Parathyroid adenoma (tissue), 2 donors: ENCODE data around the gene MOCOS.

Experiments used
- H2AFZ ChIP-seq: fragments of 300-600 bp; sonication (generic); one replicate; pipeline ENCODE4 v1.7.0; 2017; ENCODE audit warnings: antibody characterized with exemption, mild to moderate bottlenecking
- H3K27ac ChIP-seq: fragments of 300-600 bp; sonication (generic); one replicate; pipeline ENCODE4 v1.7.0; 2017
- H3K27me3 ChIP-seq: fragments of 300-600 bp; sonication (generic); one replicate; pipeline ENCODE4 v1.7.0; 2017; ENCODE audit warnings: low read length; ENCODE audit not compliant: control insufficient read depth, insufficient read depth
- H3K36me3 ChIP-seq: fragments of 300-600 bp; sonication (generic); one replicate; pipeline ENCODE4 v1.7.0; 2017; ENCODE audit warnings: low read length; ENCODE audit not compliant: control insufficient read depth, insufficient read depth
- H3K4me1 ChIP-seq: fragments of 300-600 bp; sonication (generic); one replicate; pipeline ENCODE4 v1.7.0; 2017; ENCODE audit warnings: control low read depth
- H3K4me2 ChIP-seq: fragments of 300-600 bp; sonication (generic); one replicate; pipeline ENCODE4 v1.7.0; 2017; ENCODE audit warnings: low read length
- H3K4me3 ChIP-seq: fragments of 300-600 bp; sonication (generic); one replicate; pipeline ENCODE4 v1.7.0; 2017; ENCODE audit warnings: low read depth, low read length
- H3K79me2 ChIP-seq: fragments of 300-600 bp; sonication (generic); one replicate; pipeline ENCODE4 v1.7.0; 2017; ENCODE audit warnings: control low read depth
- H3K9ac ChIP-seq: fragments of 300-600 bp; sonication (generic); one replicate; pipeline ENCODE4 v1.7.0; 2017; ENCODE audit warnings: mild to moderate bottlenecking
- H3K9me3 ChIP-seq: fragments of 300-600 bp; sonication (generic); one replicate; pipeline ENCODE4 v1.7.0; 2017; ENCODE audit warnings: low read length; ENCODE audit not compliant: control insufficient read depth
- CTCF ChIP-seq: fragments of 300-600 bp; sonication (generic); IDR thresholded peaks from one replicate; pipeline ENCODE4 v1.7.0; 2017; ENCODE audit warnings: antibody characterized with exemption, mild to moderate bottlenecking
- donor health status: primary hyperparathyroidism.

MOCOS gene

GRCh38 chr18:36308711-36309435, 121.6 kb downstream of the MOCOS start:
- H3K4me1 ChIP-seq = no peaks in the 10 kb centered on the region
- H3K36me3 ChIP-seq = no peaks in the 10 kb centered on the region
- no peak overlapping the region for H3K9ac ChIP-seq
- no peak overlapping the region for H3K4me3 ChIP-seq
- no peaks in the 10 kb centered on the region for H3K9me3 ChIP-seq
- TF ChIP-seq CTCF = no peak
- no peak overlapping the region for H3K4me2 ChIP-seq
- no peak overlapping the region for H2AFZ ChIP-seq
- no peaks in the 10 kb centered on the region for H3K79me2 ChIP-seq
- no peak overlapping the region for H3K27ac ChIP-seq
- no peaks in the 10 kb centered on the region for H3K27me3 ChIP-seq

- no peaks in the 10 kb centered on the region for H3K4me1 ChIP-seq
- H3K27ac ChIP-seq = no peak overlapping the region
- no peaks in the 10 kb centered on the region for H3K27me3 ChIP-seq
- H3K4me2 ChIP-seq = no peak overlapping the region
- H3K9ac ChIP-seq = no peak overlapping the region
- H3K4me3 ChIP-seq = no peak overlapping the region
- no peaks in the 10 kb centered on the region for H3K36me3 ChIP-seq
- no peak overlapping the region for H2AFZ ChIP-seq
- no peaks in the 10 kb centered on the region for H3K9me3 ChIP-seq
- no peaks in the 10 kb centered on the region for H3K79me2 ChIP-seq
- no peak for TF ChIP-seq CTCF
Measured at GRCh38 chr18:36309436-36310391, 122.4 kb downstream of the MOCOS start.

- Histone ChIP-seq H3K4me1 (no peaks in the 10 kb centered on the region), H3K9ac (no peak overlapping the region), H3K27ac (no peak overlapping the region), H2AFZ (no peak overlapping the region), H3K9me3 (no peaks in the 10 kb centered on the region), H3K4me3 (no peak overlapping the region), H3K36me3 (no peaks in the 10 kb centered on the region), H3K27me3 (no peaks in the 10 kb centered on the region), H3K4me2 (no peak overlapping the region), H3K79me2 (no peaks in the 10 kb centered on the region)
- no peak for TF ChIP-seq CTCF
Measured at GRCh38 chr18:36311026-36311570, 123.8 kb downstream of the MOCOS start.

GRCh38 chr18:36312806-36313395, 125.6 kb downstream of the MOCOS start:
- Histone ChIP-seq H3K27ac (no peak overlapping the region), H3K4me3 (no peak overlapping the region), H3K36me3 (no peaks in the 10 kb centered on the region), H3K4me1 (no peaks in the 10 kb centered on the region), H3K9me3 (no peaks in the 10 kb centered on the region), H2AFZ (no peak overlapping the region), H3K9ac (no peak overlapping the region), H3K27me3 (no peaks in the 10 kb centered on the region), H3K4me2 (no peak overlapping the region), H3K79me2 (no peaks in the 10 kb centered on the region)
- TF ChIP-seq CTCF = no peak
